ACC112 (cell line): ENCODE data around the gene FOXA2.
"Not testable (repeated sequence)": the region's sequence is repeated elsewhere in the genome, so short reads cannot be mapped to it uniquely, and the experiment has no call there.

ENCODE experiments used
- H2AFZ ChIP-seq: fragments of 200-600 bp; sonication (generic); one replicate; pipeline ENCODE4 v1.6.0; 2017; ENCODE audit warnings: antibody characterized with exemption, low read length; ENCODE audit not compliant: unreplicated experiment
- H3K27ac ChIP-seq: fragments of 200-600 bp; sonication (generic); 2 replicates; pipeline ENCODE4 v1.5.1; 2014; ENCODE audit warnings: low read depth, mild to moderate bottlenecking, antibody characterized with exemption, low read length, moderate library complexity
- H3K27me3 ChIP-seq: fragments of 200-600 bp; sonication (generic); 2 replicates; pipeline ENCODE4 v1.6.1; 2014; ENCODE audit warnings: mild to moderate bottlenecking, antibody characterized with exemption, low read length, moderate library complexity, mixed read lengths; ENCODE audit not compliant: insufficient read depth
- H3K36me3 ChIP-seq: fragments of 200-600 bp; sonication (generic); 2 replicates; pipeline ENCODE4 v1.6.1; 2016; ENCODE audit warnings: mild to moderate bottlenecking, antibody characterized with exemption, low read length, moderate library complexity, mixed read lengths; ENCODE audit not compliant: insufficient read depth
- H3K4me1 ChIP-seq: fragments of 200-600 bp; sonication (generic); one replicate; pipeline ENCODE4 v1.6.1; 2016; ENCODE audit warnings: low read length, mixed read lengths; ENCODE audit not compliant: insufficient read depth, unreplicated experiment, control insufficient read depth
- H3K4me3 ChIP-seq: fragments of 200-600 bp; sonication (generic); 2 replicates; pipeline ENCODE4 v1.5.1; 2014; ENCODE audit warnings: mild to moderate bottlenecking, low read depth, low read length
- H3K79me2 ChIP-seq: fragments of 200-600 bp; sonication (generic); one replicate; pipeline ENCODE4 v1.6.0; 2016; ENCODE audit warnings: low read length; ENCODE audit not compliant: control insufficient read depth, unreplicated experiment, insufficient read depth

The FOXA2 gene

GRCh38 chr20:22615425-22615824, 31.1 kb upstream of the FOXA2 start:
- no peaks in the 10 kb centered on the region for H3K79me2 ChIP-seq
- H3K27me3 ChIP-seq, result no peaks in the 10 kb centered on the region
- no peak overlapping the region for H3K4me3 ChIP-seq
- no peak overlapping the region for H2AFZ ChIP-seq
- no peak overlapping the region for H3K27ac ChIP-seq
- no peaks in the 10 kb centered on the region for H3K36me3 ChIP-seq
- H3K4me1 ChIP-seq, result no peaks in the 10 kb centered on the region

DNA sequence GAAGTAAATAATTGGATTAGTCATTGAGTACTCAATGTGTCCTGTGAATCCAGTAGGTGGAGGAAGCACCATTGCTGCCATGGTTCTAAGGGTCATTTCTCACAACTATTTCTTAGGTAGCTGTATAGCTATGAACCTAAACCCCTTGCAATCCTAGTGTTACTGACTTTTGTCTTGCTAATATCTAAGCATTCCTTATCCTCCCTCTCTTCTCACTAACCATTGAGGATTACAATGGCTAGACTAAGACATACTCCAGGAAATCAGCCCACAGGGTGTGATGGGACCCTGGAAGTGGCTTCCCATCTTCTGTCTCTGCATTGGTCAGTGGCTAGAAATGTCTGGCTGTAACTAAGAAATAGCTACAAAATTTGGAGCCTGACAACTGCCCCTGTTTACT, 27.3 kb upstream of the FOXA2 start:
- Histone ChIP-seq H3K36me3 (no peaks in the 10 kb centered on the region), H2AFZ (no peak overlapping the region), H3K27ac (no peak overlapping the region), H3K4me1 (no peaks in the 10 kb centered on the region), H3K4me3 (no peak overlapping the region), H3K27me3 (no peaks in the 10 kb centered on the region), H3K79me2 (no peaks in the 10 kb centered on the region)

- Histone ChIP-seq H3K4me3 (no peak overlapping the region), H3K27me3 (no peaks in the 10 kb centered on the region), H3K27ac (no peak overlapping the region), H3K4me1 (no peaks in the 10 kb centered on the region), H3K79me2 (no peaks in the 10 kb centered on the region), H3K36me3 (no peaks in the 10 kb centered on the region), H2AFZ (no peak overlapping the region)
These were observed 23.3 kb upstream of the FOXA2 start for GRCh38 chr20:22607695-22608094.

DNA sequence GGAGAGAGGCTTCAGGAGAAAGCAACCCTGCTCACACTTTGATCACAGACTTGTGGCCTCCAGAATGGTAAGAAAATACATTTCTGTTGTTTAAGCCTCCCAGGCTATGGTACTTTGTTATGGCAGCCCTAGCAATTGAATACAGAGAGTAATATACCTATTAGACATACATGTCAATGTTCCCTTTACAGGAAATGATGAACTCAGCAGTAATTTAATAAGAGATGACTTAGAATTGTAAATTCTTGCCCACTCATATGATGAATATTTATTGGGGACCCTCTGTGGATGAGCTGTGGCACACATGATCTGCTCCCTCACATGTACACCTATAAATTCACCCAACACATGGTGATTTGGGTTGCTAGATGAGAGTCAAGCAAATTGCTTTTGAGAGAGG, 20.4 kb upstream of the FOXA2 start:
- Histone ChIP-seq H3K36me3 (no peaks in the 10 kb centered on the region), H3K27me3 (no peaks in the 10 kb centered on the region), H3K4me3 (no peak overlapping the region), H3K79me2 (no peaks in the 10 kb centered on the region), H2AFZ (no peak overlapping the region), H3K27ac (no peak overlapping the region), H3K4me1 (no peaks in the 10 kb centered on the region)

GRCh38 chr20:22601361-22602141, 17.2 kb upstream of the FOXA2 start:
- Histone ChIP-seq H3K36me3 (no peaks in the 10 kb centered on the region), H3K27ac (no peak overlapping the region), H3K4me3 (no peak overlapping the region), H3K79me2 (no peaks in the 10 kb centered on the region), H3K27me3 (no peaks in the 10 kb centered on the region), H2AFZ (no peak overlapping the region), H3K4me1 (no peaks in the 10 kb centered on the region)

DNA sequence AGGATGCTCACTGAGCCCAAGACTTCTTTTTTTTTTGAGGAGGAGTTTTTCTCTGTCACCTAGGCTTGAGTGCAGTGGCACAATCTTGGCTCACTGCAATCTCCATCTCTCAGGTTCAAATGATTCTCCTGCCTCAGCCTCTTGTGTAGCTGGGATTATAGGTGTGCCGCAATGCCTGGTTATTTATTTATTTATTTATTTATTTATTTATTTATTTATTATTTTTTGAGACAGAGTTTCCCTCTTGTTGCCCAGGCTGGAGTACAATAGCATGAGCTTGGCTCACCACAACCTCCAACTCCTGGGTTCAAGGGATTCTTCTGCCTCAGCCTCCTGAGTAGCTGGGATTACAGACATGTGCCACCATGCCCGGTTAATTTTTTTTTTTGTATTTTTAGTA, 14.9 kb upstream of the FOXA2 start:
- not testable (repeated sequence) for H3K27me3 ChIP-seq, H2AFZ ChIP-seq, H3K4me1 ChIP-seq, H3K27ac ChIP-seq, H3K79me2 ChIP-seq, H3K36me3 ChIP-seq, H3K4me3 ChIP-seq

DNA sequence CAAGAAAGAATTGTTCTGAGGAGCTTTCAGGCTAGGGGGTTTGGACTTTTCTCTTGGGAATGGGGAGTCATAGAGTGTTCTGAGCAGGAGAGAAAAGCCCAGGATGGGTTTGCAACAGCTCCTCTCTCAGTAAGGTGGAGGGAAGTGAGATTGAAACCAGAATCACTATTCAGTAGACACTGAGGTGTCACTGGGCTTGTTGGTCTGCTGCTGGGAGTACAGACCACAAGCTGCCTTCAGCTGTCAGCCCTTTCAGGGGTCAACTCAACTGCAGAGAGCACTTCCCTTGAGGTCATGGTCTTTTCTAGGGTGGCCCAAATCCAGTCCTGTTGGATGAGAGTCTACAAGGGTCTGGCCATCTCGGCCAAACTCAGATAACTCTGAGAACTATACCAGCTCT, 12.9 kb upstream of the FOXA2 start:
- H3K4me3 ChIP-seq, result no peak overlapping the region
- 0 out of 2 replicates have a peak, but pooled peaks cover 4% of the 10 kb centered on the region for H3K27me3 ChIP-seq
- H2AFZ ChIP-seq, result no peak overlapping the region
- H3K4me1 ChIP-seq, result no peaks in the 10 kb centered on the region
- no peaks in the 10 kb centered on the region for H3K36me3 ChIP-seq
- H3K27ac ChIP-seq, result no peak overlapping the region
- no peaks in the 10 kb centered on the region for H3K79me2 ChIP-seq

DNA sequence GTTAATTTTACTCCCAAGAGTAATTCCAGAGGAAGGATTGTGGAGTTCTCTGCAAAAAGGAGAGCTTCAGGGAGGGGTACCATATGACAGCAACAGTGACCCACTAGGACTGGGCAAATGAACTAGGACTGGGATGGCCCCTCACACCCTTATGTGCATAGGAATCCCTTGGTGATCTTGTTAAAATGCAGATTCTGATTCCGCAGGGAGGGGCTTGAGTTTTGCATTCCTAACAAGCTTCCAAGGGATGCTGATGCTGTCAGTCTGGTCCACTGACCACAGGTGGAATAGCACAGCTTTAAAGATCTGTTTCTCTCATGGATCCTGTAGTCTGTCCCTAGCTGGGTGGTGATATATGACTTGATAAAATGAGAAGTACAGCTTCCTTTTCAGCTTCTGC, 6.3 kb upstream of the FOXA2 start:
- H2AFZ ChIP-seq, result no peak overlapping the region
- H3K4me3 ChIP-seq, result no peak overlapping the region
- H3K79me2 ChIP-seq, result no peaks in the 10 kb centered on the region
- H3K4me1 ChIP-seq, result no peaks in the 10 kb centered on the region
- H3K27ac ChIP-seq, result no peak overlapping the region
- no peaks in the 10 kb centered on the region for H3K36me3 ChIP-seq
- peaks cover 51% of the 10 kb centered on the region for H3K27me3 ChIP-seq

GRCh38 chr20:22586645-22587310, 2.4 kb upstream of the FOXA2 start:
- Histone ChIP-seq H3K79me2 (no peaks in the 10 kb centered on the region), H3K4me3 (no peak overlapping the region), H3K27ac (no peak overlapping the region), H3K36me3 (no peaks in the 10 kb centered on the region), H2AFZ (no peak overlapping the region), H3K4me1 (no peaks in the 10 kb centered on the region), H3K27me3 (peaks cover 86% of the 10 kb centered on the region)

- no peak overlapping the region for H3K27ac ChIP-seq
- no peaks in the 10 kb centered on the region for H3K79me2 ChIP-seq
- H2AFZ ChIP-seq, result no peak overlapping the region
- no peaks in the 10 kb centered on the region for H3K4me1 ChIP-seq
- H3K36me3 ChIP-seq, result no peaks in the 10 kb centered on the region
- H3K4me3 ChIP-seq, result no peak overlapping the region
- peaks cover 93% of the 10 kb centered on the region for H3K27me3 ChIP-seq
These were observed 1.6 kb upstream of the FOXA2 start for GRCh38 chr20:22585786-22586493.
